K562 (cell line): ENCODE measurements around the gene HRAS. TPM values are rescaled to one million over a fixed set of nuclear protein-coding genes. Genes with fewer than 3 reads are reported as not detected.

Experiments
- CEBPB ChIP-seq: fragments of 450-650 bp; IDR thresholded peaks from 2 replicates; pipeline ENCODE4 v1.6.1; 2016; ENCODE audit warnings: missing genetic modification characterization, missing compliant biosample characterization
- CREB1 ChIP-seq, 2 experiments: sonication (generic) in 1 of 2; formaldehyde crosslinking in 1 of 2; IDR thresholded peaks; 2 replicates each; pipeline versions ENCODE4 v1.6.1 to v1.8.0; 2012 to 2022; ENCODE audit warnings: inconsistent platforms in 1 of 2, mild to moderate bottlenecking in 1 of 2, missing genetic modification reagents in 1 of 2, moderate library complexity in 1 of 2
- E2F1 ChIP-seq: sonication (generic); formaldehyde crosslinking; IDR thresholded peaks from 2 replicates; pipeline ENCODE4 v1.8.1; 2023; ENCODE audit warnings: mild to moderate bottlenecking, missing genetic modification reagents, moderate library complexity
- ESRRA ChIP-seq: fragments of 450-650 bp; IDR thresholded peaks from 2 replicates; pipeline ENCODE4 v1.6.1; 2014; ENCODE audit warnings: low read depth, mild to moderate bottlenecking, moderate library complexity, borderline replicate concordance
- HMGN3 ChIP-seq: IDR thresholded peaks from 2 replicates; pipeline ENCODE4 v1.6.1; 2011; ENCODE audit warnings: borderline replicate concordance, low read depth, mild to moderate bottlenecking, mixed read lengths, low read length; ENCODE audit not compliant: insufficient read length; ENCODE audit errors: extremely low read depth
- HNRNPLL ChIP-seq: fragments of 200-400 bp; formaldehyde crosslinking; IDR thresholded peaks from 2 replicates; pipeline ENCODE4 v1.6.1; 2017; ENCODE audit warnings: low read length, low read depth, mild to moderate bottlenecking; ENCODE audit not compliant: poor library complexity, severe bottlenecking
- MXD1 ChIP-seq: fragments of 250-450 bp; sonication (Bioruptor Pico); IDR thresholded peaks from 2 replicates; pipeline ENCODE4 v1.8.0; 2021; ENCODE audit warnings: borderline replicate concordance, mild to moderate bottlenecking, moderate library complexity; ENCODE audit not compliant: poor library complexity, severe bottlenecking
- NR2C1 ChIP-seq, 2 experiments: fragments of 450-650 bp; IDR thresholded peaks; 2 replicates each; pipeline ENCODE4 v1.6.1; 2017; ENCODE audit warnings: mild to moderate bottlenecking in 2 of 2, antibody characterized with exemption in 1 of 2, inconsistent platforms in 1 of 2, missing compliant biosample characterization in 1 of 2, missing genetic modification characterization in 1 of 2
- NR2F6 ChIP-seq: fragments of 450-650 bp; formaldehyde crosslinking; IDR thresholded peaks from 2 replicates; pipeline ENCODE4 v1.4.0; 2020; ENCODE audit warnings: mild to moderate bottlenecking
- OTX1 ChIP-seq: fragments of 450-650 bp; formaldehyde crosslinking; IDR thresholded peaks from 2 replicates; pipeline ENCODE4 v1.4.0; 2022; ENCODE audit warnings: mild to moderate bottlenecking
- PATZ1 ChIP-seq: fragments of 250-450 bp; sonication (Bioruptor Pico); IDR thresholded peaks from 2 replicates; pipeline ENCODE4 v1.5.0; 2020; ENCODE audit warnings: mild to moderate bottlenecking, borderline replicate concordance
- PPARD ChIP-seq: fragments of 250-450 bp; sonication (Bioruptor Pico); IDR thresholded peaks from 2 replicates; pipeline ENCODE4 v1.8.0; 2022; ENCODE audit warnings: inconsistent platforms, mild to moderate bottlenecking, moderate library complexity
- SAP30 ChIP-seq: fragments of 200-600 bp; sonication (generic); IDR thresholded peaks from 2 replicates; pipeline ENCODE4 v1.6.1; 2012; ENCODE audit warnings: borderline replicate concordance, low read depth, mild to moderate bottlenecking, moderate library complexity, low read length, control low read depth, inconsistent platforms; ENCODE audit not compliant: insufficient read depth, poor library complexity, severe bottlenecking
- YY1 ChIP-seq, 3 experiments: IDR thresholded peaks; 2 replicates each; pipeline ENCODE4 v1.6.1; 2011; ENCODE audit warnings: low read length in 2 of 3, mild to moderate bottlenecking in 2 of 3, moderate library complexity in 2 of 3, borderline replicate concordance in 1 of 3, control low read depth in 1 of 3, low read depth in 1 of 3; ENCODE audit not compliant: insufficient read depth in 3 of 3, insufficient replicate concordance in 2 of 3, control insufficient read depth in 1 of 3, insufficient read length in 1 of 3; ENCODE audit errors: extremely low read depth in 1 of 3
- ZEB2 ChIP-seq: fragments of 450-650 bp; IDR thresholded peaks from 2 replicates; pipeline ENCODE4 v1.6.1; 2016
- ZKSCAN3 ChIP-seq: fragments of 250-450 bp; sonication (Bioruptor Pico); IDR thresholded peaks from 2 replicates; pipeline ENCODE4 v1.4.0; 2020
- ZNF12 ChIP-seq: sonication (generic); formaldehyde crosslinking; IDR thresholded peaks from 2 replicates; pipeline ENCODE4 v1.4.0; 2020; ENCODE audit warnings: mild to moderate bottlenecking, missing genetic modification reagents
- ZNF551 ChIP-seq: fragments of 250-450 bp; sonication (Bioruptor Pico); IDR thresholded peaks from 2 replicates; pipeline ENCODE4 v1.5.0; 2021; ENCODE audit warnings: mild to moderate bottlenecking, moderate library complexity
- ZNF75A ChIP-seq: fragments of 450-650 bp; formaldehyde crosslinking; IDR thresholded peaks from 2 replicates; pipeline ENCODE4 v1.4.0; 2020; ENCODE audit warnings: mild to moderate bottlenecking
- polyA plus RNA-seq, 8 experiments: library from polyadenylated mRNA; depleted of rRNA in 4 of 8; stranded (reverse) in 5 of 8; unstranded in 3 of 8; fragments of >200 nt; fragmentation: Nextera tagmentation in 2 of 8; fragmentation: Illumina TruSeq in 1 of 8; extraction: Ambion mirVana in 2 of 8; extraction: Trizol in 1 of 8; gene quantifications; 2 replicates each; pipeline versions ENCODE4 v1.2.1 to v1.2.3, GENCODE V29; 2011 to 2014; ENCODE audit warnings: inconsistent platforms in 1 of 8, missing spikeins in 1 of 8
- total RNA-seq, 7 experiments: library from RNA; depleted of rRNA in 6 of 7; stranded (reverse); fragments of >200 nt in 6 of 7; fragmentation: Illumina TruSeq in 2 of 7; extraction: Trizol in 2 of 7; gene quantifications; 2 replicates each; pipeline versions ENCODE4 v1.2.1 to v1.2.3, GENCODE V29; 2011 to 2021; ENCODE audit warnings: low replicate concordance in 1 of 7
- TF ChIP-seq, protein P1 (sequence below), 3 experiments: fragments of 200-800 bp in 1 of 3; sonication (Bioruptor generic) in 1 of 3; sonication (generic) in 1 of 3; formaldehyde crosslinking in 1 of 3; IDR thresholded peaks; 2 replicates each; pipeline versions ENCODE4 v1.6.1 to v1.8.0; 2016 to 2022; ENCODE audit warnings: mild to moderate bottlenecking in 2 of 3, missing compliant biosample characterization in 2 of 3, missing genetic modification characterization in 2 of 3, missing genetic modification reagents in 1 of 3

The HRAS gene
- total and polyA plus RNA-seq, 9 of the 15 experiments (the other 6 are each of a cell fraction or from before 2014, with no cell fraction given) = 2.8 to 73.5 (median 29.6) TPM

DNA sequence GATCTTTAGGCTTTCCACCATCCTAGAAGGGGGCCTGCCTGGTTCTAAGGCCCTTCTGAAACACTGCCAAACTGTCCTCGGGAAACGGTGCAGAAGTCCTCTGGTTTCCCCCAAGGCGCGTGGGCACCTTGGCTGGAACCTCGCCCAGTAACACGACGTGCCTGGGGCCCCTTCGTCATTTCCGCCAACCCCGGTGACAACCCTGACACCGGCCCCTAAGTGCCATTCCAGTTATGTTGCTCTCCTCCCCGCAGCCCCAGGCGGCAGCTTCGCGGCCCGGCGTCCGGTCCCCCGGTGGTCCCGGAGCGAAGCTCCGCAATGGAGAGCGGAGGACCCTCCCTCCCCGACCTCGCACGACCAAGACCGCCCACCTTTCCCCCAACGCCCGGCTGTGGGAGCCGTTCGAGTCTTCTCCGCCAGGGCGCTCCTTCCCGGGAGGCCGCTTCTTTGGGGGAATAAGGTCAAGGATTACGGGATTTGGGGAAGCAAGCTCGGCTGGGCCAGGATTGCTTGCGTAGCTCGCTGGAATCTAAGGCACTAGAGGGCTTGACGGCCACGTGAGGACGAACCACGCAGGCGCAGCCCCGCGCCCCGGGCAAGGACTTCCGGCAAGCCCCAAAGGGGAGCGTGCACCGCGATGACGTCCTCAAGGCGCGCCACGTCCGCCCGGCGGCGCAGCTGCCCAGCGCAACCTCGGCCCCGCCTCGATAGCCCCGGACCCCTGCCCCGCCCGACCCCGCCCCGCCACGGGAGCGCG lies 29.0 kb downstream of the HRAS start (continued):
- TF ChIP-seq PATZ1 (CRISPR knock-in tag) (no peak), OTX1 (CRISPR knock-in tag) (no peak; the same call in 1 of the 2 replicates), E2F1 (0 out of 2 replicates have a peak, but pooled peaks have one; percentile 45), CEBPB (tag) (no peak), ZEB2 (no peak), PPARD (CRISPR knock-in tag) (no peak), ZNF75A (no peak), YY1 (IDR thresholded peaks at IDR 0.05; ENCODE audit: borderline replicate concordance in 1 of 3, control insufficient read depth in 1 of 3, extremely low read depth in 1 of 3, insufficient read depth in 3 of 3, insufficient read length in 1 of 3, insufficient replicate concordance in 2 of 3, low read depth in 1 of 3, low read length in 2 of 3) (peak in 1 of 3 experiments; percentile 6), CREB1 (IDR thresholded peaks at IDR 0.05) (peak; percentile 98), CREB1 (CRISPR knock-in tag; IDR thresholded peaks at IDR 0.05) (peak; percentile 97), NR2C1 (IDR thresholded peaks at IDR 0.05) (no peak), NR2C1 (tag; IDR thresholded peaks at IDR 0.05) (no peak; the same call in 1 of the 2 replicates), ZKSCAN3 (CRISPR knock-in tag) (no peak), MXD1 (peak; percentile 82), HNRNPLL (peak; percentile 36), ZNF12 (CRISPR knock-in tag) (no peak; the same call in 1 of the 2 replicates), SAP30 (peak; percentile 96), HMGN3 (peak; percentile 0), ZNF551 (CRISPR knock-in tag) (no peak), ESRRA (no peak), NR2F6 (CRISPR knock-in tag) (no peak)
- TF ChIP-seq, protein P1, sequence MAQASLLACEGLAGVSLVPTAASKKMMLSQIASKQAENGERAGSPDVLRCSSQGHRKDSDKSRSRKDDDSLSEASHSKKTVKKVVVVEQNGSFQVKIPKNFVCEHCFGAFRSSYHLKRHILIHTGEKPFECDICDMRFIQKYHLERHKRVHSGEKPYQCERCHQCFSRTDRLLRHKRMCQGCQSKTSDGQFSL (CRISPR knock-in tag; IDR thresholded peaks at IDR 0.05) = no peak
- TF ChIP-seq, protein P1 (tag; IDR thresholded peaks at IDR 0.05) = no peak
